ENCODE measurements around the gene RNF20.
"Not testable (repeated sequence)": the region's sequence is repeated elsewhere in the genome, so short reads cannot be mapped to it uniquely, and the experiment has no call there.

Gene RNF20

GRCh38 chr9:101533334-101534204 is at the start of gene RNF20:
Gene RNF20, plus strand, starts transcription at chr9:101533853. Its CDS starts 1,571 bp downstream, at chr9:101535424.
- peak; percentile 91 for FAIRE-seq

GRCh38 chr9:101484046-101484445 is 49.6 kb upstream of the RNF20 start:
- FAIRE-seq = no peak

- FAIRE-seq = no peak
These were observed 47.5 kb upstream of the RNF20 start for GRCh38 chr9:101485924-101486692.

GRCh38 chr9:101486693-101487442 is 46.8 kb upstream of the RNF20 start:
- no peak for FAIRE-seq

GRCh38 chr9:101487443-101487840 is 46.2 kb upstream of the RNF20 start:
- no peak for FAIRE-seq

GRCh38 chr9:101495810-101496209 is 37.8 kb upstream of the RNF20 start:
- no peak for FAIRE-seq

- FAIRE-seq = no peak
These were observed 35.3 kb upstream of the RNF20 start for GRCh38 chr9:101498323-101498722.

- no peak for FAIRE-seq
These were observed 29.5 kb upstream of the RNF20 start for GRCh38 chr9:101504188-101504587.

GRCh38 chr9:101508211-101508610 is 25.4 kb upstream of the RNF20 start:
- no peak for FAIRE-seq

- no peak for FAIRE-seq
These were observed 24.1 kb upstream of the RNF20 start for GRCh38 chr9:101509572-101509971.

GRCh38 chr9:101510459-101510858 is 23.2 kb upstream of the RNF20 start:
- no peak for FAIRE-seq

GRCh38 chr9:101511009-101511408 is 22.6 kb upstream of the RNF20 start:
- FAIRE-seq = no peak

GRCh38 chr9:101512116-101512515 is 21.5 kb upstream of the RNF20 start:
- no peak for FAIRE-seq

- FAIRE-seq = no peak
These were observed 20.3 kb upstream of the RNF20 start for GRCh38 chr9:101513351-101513750.

- no peak for FAIRE-seq
These were observed 19.6 kb upstream of the RNF20 start for GRCh38 chr9:101514071-101514470.

- FAIRE-seq = no peak
These were observed 17.0 kb upstream of the RNF20 start for GRCh38 chr9:101516655-101517054.

GRCh38 chr9:101518489-101518888 is 15.2 kb upstream of the RNF20 start:
- FAIRE-seq = not testable (repeated sequence)

GRCh38 chr9:101524371-101524770 is 9.3 kb upstream of the RNF20 start:
- no peak for FAIRE-seq

GRCh38 chr9:101527066-101527465 is 6.6 kb upstream of the RNF20 start:
- no peak for FAIRE-seq

GRCh38 chr9:101528015-101528414 is 5.6 kb upstream of the RNF20 start:
- no peak for FAIRE-seq

- FAIRE-seq = peak; percentile 90
These were observed 3.5 kb upstream of the RNF20 start for GRCh38 chr9:101530076-101530711.

- no peak for FAIRE-seq
These were observed 2.7 kb downstream of the RNF20 start for GRCh38 chr9:101536351-101536750.

GRCh38 chr9:101536938-101537337 is 3.3 kb downstream of the RNF20 start:
- no peak for FAIRE-seq

All from G401.6 (cell line).